ENCODE results near the gene MTRFR.
A peak's percentile ranks its signal among the peaks of the same experiment; 100 is the strongest.
"Not testable (repeated sequence)": the region's sequence is repeated elsewhere in the genome, so short reads cannot be mapped to it uniquely, and the experiment has no call there.

MTRFR gene

GRCh38 chr12:123250471-123251383, 17.5 kb downstream of the MTRFR start:
- peak; percentile 62 to 81 for DNase-seq

- no peak for DNase-seq
Observed at GRCh38 chr12:123251403-123252076, 18.3 kb downstream of the MTRFR start.

DNA sequence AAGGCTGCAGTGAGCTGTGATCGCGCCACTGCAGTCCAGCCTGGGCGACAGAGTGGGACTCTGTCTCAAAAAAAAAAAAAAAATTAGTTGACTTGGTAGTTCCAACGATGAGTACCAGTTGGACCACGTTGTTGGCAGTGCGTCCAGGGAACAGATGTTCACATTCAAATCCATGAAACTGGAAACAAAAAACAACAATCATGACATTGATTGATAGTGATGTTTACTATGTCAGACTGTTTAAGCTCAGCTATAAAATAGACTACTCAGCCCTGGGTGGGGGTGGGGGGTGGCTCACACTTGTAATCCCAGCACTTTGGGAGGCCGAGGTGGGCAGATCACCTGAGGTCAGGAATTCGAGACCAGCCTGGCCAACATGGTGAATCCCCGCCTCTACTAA, 19.1 kb downstream of the MTRFR start:
- DNase-seq = not testable (repeated sequence)

- no peak for DNase-seq
Observed at GRCh38 chr12:123253641-123254459, 20.6 kb downstream of the MTRFR start.

- no peak for DNase-seq
Observed at GRCh38 chr12:123254853-123255446, 21.7 kb downstream of the MTRFR start.

GRCh38 chr12:123258593-123258992, 25.4 kb downstream of the MTRFR start:
- no peak for DNase-seq

DNA sequence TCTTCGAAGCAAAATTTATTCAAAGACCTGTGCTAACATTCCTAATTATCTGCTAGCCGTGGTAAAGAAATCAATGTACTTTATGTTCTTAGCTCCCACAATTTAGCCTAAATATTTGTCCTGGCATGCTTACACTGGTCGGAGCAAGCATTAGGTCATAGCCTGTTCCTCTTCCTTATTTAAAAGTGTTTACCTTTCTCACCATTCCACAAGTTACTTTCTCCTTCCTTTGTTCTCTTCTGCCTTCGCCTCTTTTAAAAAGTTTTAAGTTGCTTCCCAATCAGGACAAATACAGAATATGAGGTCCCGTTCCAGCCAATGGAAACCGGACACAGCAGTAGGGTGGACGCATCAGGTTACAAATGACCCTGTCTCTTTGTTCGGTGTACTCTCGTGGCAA, 26.8 kb downstream of the MTRFR start:
- no peak for DNase-seq

- DNase-seq = no peak
Observed at GRCh38 chr12:123261196-123261595, 28.0 kb downstream of the MTRFR start.

GRCh38 chr12:123263196-123263817, 30.1 kb downstream of the MTRFR start:
- no peak for DNase-seq

- DNase-seq = no peak
Observed at GRCh38 chr12:123264642-123265041, 31.4 kb downstream of the MTRFR start.

- DNase-seq = no peak
Observed at GRCh38 chr12:123265851-123266678, 32.8 kb downstream of the MTRFR start.

GRCh38 chr12:123266679-123267277, 33.5 kb downstream of the MTRFR start:
- DNase-seq = no peak

- no peak for DNase-seq
Observed at GRCh38 chr12:123267335-123267920, 34.2 kb downstream of the MTRFR start.

DNA sequence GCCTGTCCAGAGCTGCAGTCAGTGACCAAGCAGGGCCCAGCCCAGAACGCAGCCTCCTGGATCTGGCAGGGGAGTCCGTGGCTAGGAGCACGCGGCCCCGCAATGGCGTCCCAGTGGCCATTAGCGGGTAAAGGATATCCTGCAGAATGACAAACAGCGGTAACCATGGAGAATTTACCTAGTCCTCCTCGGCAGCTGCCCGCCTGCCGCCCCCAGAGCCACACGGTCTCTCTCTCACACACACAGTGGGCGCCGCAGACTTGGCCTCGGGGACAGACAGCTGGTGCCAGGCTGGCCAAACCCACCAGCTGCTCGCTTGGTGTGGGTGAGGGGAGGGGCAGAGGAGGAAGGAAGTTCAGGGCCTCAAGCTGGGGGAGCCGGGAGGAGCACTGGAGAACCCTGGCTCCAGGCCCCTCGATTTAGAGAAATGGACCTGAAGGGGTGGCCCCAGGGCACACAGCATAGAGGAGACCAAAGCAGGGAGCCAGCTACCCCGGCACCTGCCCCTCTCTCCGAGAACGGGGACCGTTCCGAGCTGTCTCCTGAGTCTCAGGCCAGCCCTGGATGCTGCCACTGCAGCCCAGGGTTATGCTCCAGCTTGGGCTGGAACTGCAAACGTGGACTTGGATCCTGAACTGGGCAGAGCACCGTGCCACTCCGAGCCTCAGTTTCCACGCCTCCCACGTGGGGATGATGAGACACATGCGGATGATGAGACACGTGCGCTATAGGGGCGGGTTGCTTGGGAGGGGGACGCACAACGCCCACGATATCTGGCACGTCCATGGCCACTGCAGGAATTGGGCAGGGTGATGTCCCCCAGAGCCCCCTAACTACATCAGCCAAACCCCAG, 35.0 kb downstream of the MTRFR start:
- DNase-seq = no peak

DNA sequence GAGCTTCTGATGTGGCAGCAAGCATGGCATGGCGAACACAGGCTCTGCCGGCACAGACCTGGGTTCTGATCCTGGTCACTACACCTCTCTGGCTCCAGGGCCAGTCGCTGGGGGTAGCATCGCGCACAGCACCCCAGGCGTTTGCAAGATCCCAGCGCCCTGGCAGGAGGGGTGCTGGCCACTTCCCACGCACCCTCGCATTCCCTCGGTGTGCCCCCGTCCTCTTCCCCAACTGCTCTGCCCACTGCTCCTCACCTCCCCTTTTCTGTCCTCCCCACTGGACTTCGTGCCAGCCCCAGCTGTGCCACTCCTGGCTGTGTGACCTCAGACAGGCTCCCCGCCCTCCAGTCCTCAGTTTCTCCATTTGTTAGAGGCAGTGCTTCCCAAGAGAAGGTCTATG, 35.6 kb downstream of the MTRFR start:
- DNase-seq = no peak

DNA sequence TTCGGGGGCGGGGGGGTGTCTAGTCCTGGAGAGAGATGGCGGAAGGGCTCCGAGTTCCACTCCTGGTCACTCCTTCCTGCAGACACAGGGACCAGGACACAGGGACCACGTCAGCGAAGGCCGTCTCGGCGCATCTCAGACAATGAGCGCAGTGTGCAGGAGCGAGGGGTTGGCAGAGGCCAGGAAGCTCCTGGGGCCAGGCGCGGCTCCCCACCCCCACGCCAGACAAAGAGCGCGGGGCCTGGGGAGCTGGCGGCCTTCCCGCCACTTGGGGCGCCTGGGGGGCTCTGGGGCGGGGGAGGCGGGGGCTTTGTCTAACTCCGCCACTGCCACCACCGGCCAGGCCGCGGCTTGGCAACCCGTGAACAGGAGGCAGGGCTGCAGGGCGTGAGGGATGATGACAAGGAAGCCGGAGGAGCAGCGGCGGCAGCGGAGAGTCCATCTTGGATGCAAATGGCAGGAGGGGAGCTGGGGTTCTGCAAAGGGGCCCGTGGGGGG, 36.2 kb downstream of the MTRFR start:
- no peak for DNase-seq

DNA sequence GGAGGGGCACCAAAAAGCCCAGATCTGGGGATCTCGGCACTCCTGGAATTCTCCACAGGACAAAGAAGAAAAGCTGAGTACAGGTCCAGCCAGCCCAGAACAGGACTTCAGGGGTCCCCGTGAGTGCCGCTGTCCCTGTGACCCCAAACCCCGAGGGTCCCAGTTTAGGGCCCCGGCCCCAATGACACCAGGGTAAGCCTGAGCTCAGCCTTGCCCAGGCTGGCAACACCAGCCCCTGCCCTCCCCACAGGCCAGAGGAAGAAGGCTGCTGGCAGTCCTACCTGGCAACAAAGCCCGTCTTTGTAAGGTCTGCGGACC, 36.6 kb downstream of the MTRFR start:
- DNase-seq = no peak

GRCh38 chr12:123270214-123271000, 37.2 kb downstream of the MTRFR start:
- DNase-seq = no peak
